K562 (cell line): ENCODE measurements around the gene SNX33. TPM values are rescaled to one million over a fixed set of nuclear protein-coding genes. Genes with fewer than 3 reads are reported as not detected.

Experiments
- CBFA2T2 ChIP-seq: fragments of 450-650 bp; conservative IDR thresholded peaks from 2 replicates; pipeline ENCODE4 v1.6.1; 2017; ENCODE audit warnings: mild to moderate bottlenecking
- CREB1 ChIP-seq, 2 experiments: sonication (generic) in 1 of 2; formaldehyde crosslinking in 1 of 2; IDR thresholded peaks; 2 replicates each; pipeline versions ENCODE4 v1.6.1 to v1.8.0; 2012 to 2022; ENCODE audit warnings: inconsistent platforms in 1 of 2, mild to moderate bottlenecking in 1 of 2, missing genetic modification reagents in 1 of 2, moderate library complexity in 1 of 2
- HDGF ChIP-seq: fragments of 450-650 bp; IDR thresholded peaks from 2 replicates; pipeline ENCODE4 v1.6.1; 2016
- HNRNPLL ChIP-seq: fragments of 200-400 bp; formaldehyde crosslinking; IDR thresholded peaks from 2 replicates; pipeline ENCODE4 v1.6.1; 2017; ENCODE audit warnings: low read length, low read depth, mild to moderate bottlenecking; ENCODE audit not compliant: poor library complexity, severe bottlenecking
- NFE2 ChIP-seq: IDR thresholded peaks from 2 replicates; pipeline ENCODE4 v1.6.1; 2014; ENCODE audit warnings: antibody characterized with exemption, low read depth
- NR1H2 ChIP-seq: sonication (generic); formaldehyde crosslinking; IDR thresholded peaks from 2 replicates; pipeline ENCODE4 v1.4.0; 2020; ENCODE audit warnings: mild to moderate bottlenecking, missing genetic modification reagents
- PTBP1 ChIP-seq: fragments of 200-400 bp; formaldehyde crosslinking; IDR thresholded peaks from 2 replicates; pipeline ENCODE4 v1.6.1; 2017; ENCODE audit warnings: low read depth, low read length
- ZKSCAN1 ChIP-seq: fragments of 150-350 bp; IDR thresholded peaks from 2 replicates; pipeline ENCODE4 v1.6.1; 2016; ENCODE audit warnings: low read depth, low read length
- ZNF785 ChIP-seq: fragments of 250-450 bp; sonication (Bioruptor Pico); IDR thresholded peaks from 2 replicates; pipeline ENCODE4 v1.4.0; 2020; ENCODE audit warnings: mild to moderate bottlenecking
- polyA plus RNA-seq, 8 experiments: library from polyadenylated mRNA; depleted of rRNA in 4 of 8; stranded (reverse) in 5 of 8; unstranded in 3 of 8; fragments of >200 nt; fragmentation: Nextera tagmentation in 2 of 8; fragmentation: Illumina TruSeq in 1 of 8; extraction: Ambion mirVana in 2 of 8; extraction: Trizol in 1 of 8; gene quantifications; 2 replicates each; pipeline versions ENCODE4 v1.2.1 to v1.2.3, GENCODE V29; 2011 to 2014; ENCODE audit warnings: inconsistent platforms in 1 of 8, missing spikeins in 1 of 8
- total RNA-seq, 7 experiments: library from RNA; depleted of rRNA in 6 of 7; stranded (reverse); fragments of >200 nt in 6 of 7; fragmentation: Illumina TruSeq in 2 of 7; extraction: Trizol in 2 of 7; gene quantifications; 2 replicates each; pipeline versions ENCODE4 v1.2.1 to v1.2.3, GENCODE V29; 2011 to 2021; ENCODE audit warnings: low replicate concordance in 1 of 7
- TF ChIP-seq, protein P1 (sequence below): fragments of 250-450 bp; sonication (Bioruptor Pico); IDR thresholded peaks from 2 replicates; pipeline ENCODE4 v1.4.0; 2020; ENCODE audit warnings: mild to moderate bottlenecking, moderate library complexity, borderline replicate concordance
- TF ChIP-seq, protein P2 (sequence below), 2 experiments: fragments of 450-650 bp; IDR thresholded peaks; 2 replicates each; pipeline ENCODE4 v1.6.1; 2016; ENCODE audit warnings: mild to moderate bottlenecking in 2 of 2, borderline replicate concordance in 1 of 2, low read depth in 1 of 2, moderate library complexity in 1 of 2
- TF ChIP-seq, protein P3 (sequence below): sonication (generic); formaldehyde crosslinking; IDR thresholded peaks from 2 replicates; pipeline ENCODE4 v1.5.0; 2020; ENCODE audit warnings: missing genetic modification reagents
- TF ChIP-seq, protein P4 (sequence below): fragments of 250-450 bp; sonication (Bioruptor Pico); IDR thresholded peaks from 2 replicates; pipeline ENCODE4 v1.4.0; 2020; ENCODE audit warnings: borderline replicate concordance

SNX33 gene
- total and polyA plus RNA-seq, 9 of the 15 experiments (the other 6 are each of a cell fraction or from before 2014, with no cell fraction given) = 1.4 to 14.1 (median 8.2) TPM

DNA sequence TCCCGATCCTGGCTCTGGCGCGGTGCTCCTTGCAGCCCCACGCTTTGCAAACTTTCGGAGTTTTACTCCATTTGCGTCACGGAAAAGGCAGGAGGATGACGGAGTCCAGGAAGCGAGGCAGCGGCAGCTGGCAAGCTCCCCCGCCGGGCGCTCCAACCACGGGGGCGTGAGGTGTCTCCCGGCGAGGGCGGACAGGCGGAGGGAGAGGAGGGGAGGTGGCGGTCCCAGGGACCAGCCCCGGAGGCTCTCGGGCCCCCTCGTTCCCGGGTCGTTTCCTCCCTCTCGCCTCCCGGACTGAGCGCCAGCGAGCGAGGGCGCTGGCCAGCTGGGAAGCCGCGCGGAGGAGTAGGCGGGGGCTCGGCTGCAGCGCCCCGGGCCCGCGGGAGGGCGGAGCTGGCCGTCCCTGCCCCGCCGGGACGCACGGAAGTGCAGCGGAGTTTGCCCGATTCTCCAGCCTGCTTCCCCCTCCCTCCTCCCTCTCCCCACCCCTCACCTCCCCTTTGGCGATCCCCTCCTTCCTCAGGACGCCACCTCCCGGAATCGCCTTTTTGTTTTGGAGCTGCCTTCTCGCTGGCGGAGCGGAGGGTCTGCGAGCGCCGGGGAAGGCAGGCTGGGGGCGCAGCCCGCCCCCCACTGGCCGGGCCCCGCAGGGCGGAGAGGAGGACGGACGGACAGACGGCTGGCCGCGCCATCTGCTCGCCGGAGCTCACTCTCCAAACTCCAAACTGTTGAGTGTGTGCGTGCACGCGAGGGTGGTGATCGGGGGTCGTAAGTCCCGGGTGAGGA, at the start of gene SNX33 (continued):
- TF ChIP-seq, protein P1, sequence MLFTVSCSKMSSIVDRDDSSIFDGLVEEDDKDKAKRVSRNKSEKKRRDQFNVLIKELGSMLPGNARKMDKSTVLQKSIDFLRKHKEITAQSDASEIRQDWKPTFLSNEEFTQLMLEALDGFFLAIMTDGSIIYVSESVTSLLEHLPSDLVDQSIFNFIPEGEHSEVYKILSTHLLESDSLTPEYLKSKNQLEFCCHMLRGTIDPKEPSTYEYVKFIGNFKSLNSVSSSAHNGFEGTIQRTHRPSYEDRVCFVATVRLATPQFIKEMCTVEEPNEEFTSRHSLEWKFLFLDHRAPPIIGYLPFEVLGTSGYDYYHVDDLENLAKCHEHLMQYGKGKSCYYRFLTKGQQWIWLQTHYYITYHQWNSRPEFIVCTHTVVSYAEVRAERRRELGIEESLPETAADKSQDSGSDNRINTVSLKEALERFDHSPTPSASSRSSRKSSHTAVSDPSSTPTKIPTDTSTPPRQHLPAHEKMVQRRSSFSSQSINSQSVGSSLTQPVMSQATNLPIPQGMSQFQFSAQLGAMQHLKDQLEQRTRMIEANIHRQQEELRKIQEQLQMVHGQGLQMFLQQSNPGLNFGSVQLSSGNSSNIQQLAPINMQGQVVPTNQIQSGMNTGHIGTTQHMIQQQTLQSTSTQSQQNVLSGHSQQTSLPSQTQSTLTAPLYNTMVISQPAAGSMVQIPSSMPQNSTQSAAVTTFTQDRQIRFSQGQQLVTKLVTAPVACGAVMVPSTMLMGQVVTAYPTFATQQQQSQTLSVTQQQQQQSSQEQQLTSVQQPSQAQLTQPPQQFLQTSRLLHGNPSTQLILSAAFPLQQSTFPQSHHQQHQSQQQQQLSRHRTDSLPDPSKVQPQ = no peak
- TF ChIP-seq NR1H2 (CRISPR knock-in tag) (no peak), NFE2 (no peak), PTBP1 (no peak), ZKSCAN1 (no peak), HDGF (no peak), CBFA2T2 (no peak), ZNF785 (CRISPR knock-in tag) (no peak), CREB1 (IDR thresholded peaks at IDR 0.05) (0 out of 2 replicates have a peak, but pooled peaks have one; percentile 30), CREB1 (CRISPR knock-in tag; IDR thresholded peaks at IDR 0.05) (no peak; the same call in 1 of the 2 replicates), HNRNPLL (peak; percentile 86)
- TF ChIP-seq, protein P2, sequence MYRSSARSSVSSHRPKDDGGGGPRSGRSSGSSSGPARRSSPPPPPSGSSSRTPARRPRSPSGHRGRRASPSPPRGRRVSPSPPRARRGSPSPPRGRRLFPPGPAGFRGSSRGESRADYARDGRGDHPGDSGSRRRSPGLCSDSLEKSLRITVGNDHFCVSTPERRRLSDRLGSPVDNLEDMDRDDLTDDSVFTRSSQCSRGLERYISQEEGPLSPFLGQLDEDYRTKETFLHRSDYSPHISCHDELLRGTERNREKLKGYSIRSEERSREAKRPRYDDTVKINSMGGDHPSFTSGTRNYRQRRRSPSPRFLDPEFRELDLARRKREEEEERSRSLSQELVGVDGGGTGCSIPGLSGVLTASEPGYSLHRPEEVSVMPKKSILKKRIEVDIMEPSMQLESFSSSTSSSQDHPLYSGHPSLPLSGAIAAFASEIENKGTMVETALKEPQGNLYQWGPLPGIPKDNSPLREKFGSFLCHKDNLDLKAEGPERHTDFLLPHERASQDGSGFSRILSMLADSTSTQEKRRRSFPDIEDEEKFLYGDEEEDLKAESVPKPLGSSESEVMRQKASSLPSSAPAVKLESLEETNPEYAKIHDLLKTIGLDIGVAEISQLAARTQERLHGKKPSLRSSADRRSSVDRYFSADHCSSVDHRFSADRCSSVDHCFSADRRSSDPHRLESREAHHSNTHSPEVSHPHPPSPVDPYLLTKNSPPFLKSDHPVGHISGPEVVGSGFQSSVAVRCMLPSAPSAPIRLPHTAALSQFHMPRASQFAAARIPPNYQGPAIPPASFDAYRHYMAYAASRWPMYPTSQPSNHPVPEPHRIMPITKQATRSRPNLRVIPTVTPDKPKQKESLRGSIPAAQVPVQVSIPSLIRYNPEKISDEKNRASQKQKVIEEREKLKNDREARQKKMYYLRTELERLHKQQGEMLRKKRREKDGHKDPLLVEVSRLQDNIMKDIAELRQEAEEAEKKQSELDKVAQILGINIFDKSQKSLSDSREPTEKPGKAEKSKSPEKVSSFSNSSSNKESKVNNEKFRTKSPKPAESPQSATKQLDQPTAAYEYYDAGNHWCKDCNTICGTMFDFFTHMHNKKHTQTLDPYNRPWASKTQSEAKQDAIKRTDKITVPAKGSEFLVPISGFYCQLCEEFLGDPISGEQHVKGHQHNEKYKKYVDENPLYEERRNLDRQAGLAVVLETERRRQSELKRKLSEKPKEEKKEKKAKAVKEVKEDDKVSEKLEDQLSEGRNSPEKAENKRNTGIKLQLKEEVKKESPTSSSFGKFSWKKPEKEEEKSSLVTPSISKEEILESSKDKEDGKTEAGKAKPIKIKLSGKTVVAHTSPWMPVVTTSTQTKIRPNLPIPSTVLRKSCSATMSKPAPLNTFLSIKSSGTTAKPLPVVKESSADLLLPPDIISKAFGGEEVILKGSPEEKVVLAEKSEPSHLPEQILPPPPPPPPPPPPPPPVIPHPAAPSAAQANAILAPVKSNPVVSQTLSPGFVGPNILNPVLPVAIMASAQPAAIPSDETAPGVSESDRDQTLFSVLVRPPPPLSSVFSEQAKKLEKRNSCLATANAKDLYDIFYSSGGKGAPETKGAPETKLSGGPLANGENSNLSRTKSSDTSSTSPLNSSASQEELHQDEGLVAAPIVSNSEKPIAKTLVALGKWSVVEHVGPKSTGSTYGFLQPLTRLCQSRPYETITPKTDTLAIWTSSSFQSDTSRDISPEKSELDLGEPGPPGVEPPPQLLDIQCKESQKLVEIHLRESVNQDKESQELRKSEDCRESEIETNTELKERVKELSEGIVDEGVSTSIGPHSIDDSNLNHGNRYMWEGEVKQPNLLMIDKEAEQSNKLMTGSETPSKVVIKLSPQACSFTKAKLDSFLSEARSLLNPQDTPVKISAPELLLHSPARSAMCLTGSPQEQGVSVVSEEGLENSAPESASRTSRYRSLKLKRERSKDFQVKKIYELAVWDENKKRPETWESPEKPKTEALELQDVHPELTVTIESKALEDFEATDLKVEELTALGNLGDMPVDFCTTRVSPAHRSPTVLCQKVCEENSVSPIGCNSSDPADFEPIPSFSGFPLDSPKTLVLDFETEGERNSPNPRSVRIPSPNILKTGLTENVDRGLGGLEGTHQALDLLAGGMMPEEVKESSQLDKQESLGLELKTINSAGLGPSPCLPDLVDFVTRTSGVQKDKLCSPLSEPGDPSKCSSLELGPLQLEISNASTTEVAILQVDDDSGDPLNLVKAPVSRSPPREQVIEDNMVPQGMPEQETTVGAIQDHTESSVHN (IDR thresholded peaks at IDR 0.05; ENCODE audit: borderline replicate concordance in 1 of 2, low read depth in 1 of 2) = no peak
- TF ChIP-seq, protein P3, sequence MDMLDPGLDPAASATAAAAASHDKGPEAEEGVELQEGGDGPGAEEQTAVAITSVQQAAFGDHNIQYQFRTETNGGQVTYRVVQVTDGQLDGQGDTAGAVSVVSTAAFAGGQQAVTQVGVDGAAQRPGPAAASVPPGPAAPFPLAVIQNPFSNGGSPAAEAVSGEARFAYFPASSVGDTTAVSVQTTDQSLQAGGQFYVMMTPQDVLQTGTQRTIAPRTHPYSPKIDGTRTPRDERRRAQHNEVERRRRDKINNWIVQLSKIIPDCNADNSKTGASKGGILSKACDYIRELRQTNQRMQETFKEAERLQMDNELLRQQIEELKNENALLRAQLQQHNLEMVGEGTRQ (CRISPR knock-in tag) = no peak
- TF ChIP-seq, protein P4, sequence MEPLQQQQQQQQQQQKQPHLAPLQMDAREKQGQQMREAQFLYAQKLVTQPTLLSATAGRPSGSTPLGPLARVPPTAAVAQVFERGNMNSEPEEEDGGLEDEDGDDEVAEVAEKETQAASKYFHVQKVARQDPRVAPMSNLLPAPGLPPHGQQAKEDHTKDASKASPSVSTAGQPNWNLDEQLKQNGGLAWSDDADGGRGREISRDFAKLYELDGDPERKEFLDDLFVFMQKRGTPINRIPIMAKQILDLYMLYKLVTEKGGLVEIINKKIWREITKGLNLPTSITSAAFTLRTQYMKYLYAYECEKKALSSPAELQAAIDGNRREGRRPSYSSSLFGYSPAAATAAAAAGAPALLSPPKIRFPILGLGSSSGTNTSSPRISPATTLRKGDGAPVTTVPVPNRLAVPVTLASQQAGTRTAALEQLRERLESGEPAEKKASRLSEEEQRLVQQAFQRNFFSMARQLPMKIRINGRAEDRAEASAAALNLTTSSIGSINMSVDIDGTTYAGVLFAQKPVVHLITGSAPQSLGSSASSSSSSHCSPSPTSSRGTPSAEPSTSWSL (CRISPR knock-in tag) = no peak
